Articular chondrocyte of knee joint (primary cell): ENCODE data around the gene KLF7. TPM values are rescaled to one million over a fixed set of nuclear protein-coding genes. Genes with fewer than 3 reads are reported as not detected.

Experiments used
- small RNA-seq: library from RNA; depleted of rRNA; stranded (forward); fragments of <200 nt; gene quantifications from one replicate; pipeline ENCODE3, GENCODE V24; 2012
- total RNA-seq: library from RNA; depleted of rRNA; stranded (reverse); fragments of >200 nt; gene quantifications from 2 replicates; pipeline ENCODE4 v1.2.3, GENCODE V29; 2012

Gene KLF7
- total RNA-seq = 25.5 and 33.7 TPM in 2 replicates

GRCh38 chr2:207165121-207166038 lies at the start of gene KLF7:
TSS of gene KLF7 (minus strand) at chr2:207165948. CDS start at chr2:207165568, 380 bp downstream.

Small RNA genes within 50 kb of the gene (small RNA-seq; reads per million reads assigned to genes)
- gene MIR2355 = 10.1 reads per million, percentile 94 among the genes with 10 or more reads in this experiment
- gene MIR7845 = not detected

Other genes starting within 250 kb of the KLF7 start
- gene CPO, start 226.4 kb downstream of the KLF7 start, total RNA-seq = 0.32 TPM in 1 of 2 replicates, not detected in the other